Pons (tissue), 1 donor: Measurements from ENCODE around the gene DNPH1.

Experiments used
- DNase-seq: peaks from one replicate; pipeline ENCODE4 v3.0.0-alpha.2; 2016; ENCODE audit warnings: low spot score

DNPH1 gene

GRCh38 chr6:43228951-43229802 lies at the start of gene DNPH1:
Gene DNPH1, minus strand, starts transcription at chr6:43229481. Its CDS starts 25 bp downstream, at chr6:43229456.
- DNase-seq = peak; percentile 56

- no peak for DNase-seq
Measured at GRCh38 chr6:43278524-43279078, 49.3 kb upstream of the DNPH1 start.

GRCh38 chr6:43277643-43278523 lies 48.6 kb upstream of the DNPH1 start:
- DNase-seq = no peak

- no peak for DNase-seq
Measured at GRCh38 chr6:43277306-43277642, 48.0 kb upstream of the DNPH1 start.

DNA sequence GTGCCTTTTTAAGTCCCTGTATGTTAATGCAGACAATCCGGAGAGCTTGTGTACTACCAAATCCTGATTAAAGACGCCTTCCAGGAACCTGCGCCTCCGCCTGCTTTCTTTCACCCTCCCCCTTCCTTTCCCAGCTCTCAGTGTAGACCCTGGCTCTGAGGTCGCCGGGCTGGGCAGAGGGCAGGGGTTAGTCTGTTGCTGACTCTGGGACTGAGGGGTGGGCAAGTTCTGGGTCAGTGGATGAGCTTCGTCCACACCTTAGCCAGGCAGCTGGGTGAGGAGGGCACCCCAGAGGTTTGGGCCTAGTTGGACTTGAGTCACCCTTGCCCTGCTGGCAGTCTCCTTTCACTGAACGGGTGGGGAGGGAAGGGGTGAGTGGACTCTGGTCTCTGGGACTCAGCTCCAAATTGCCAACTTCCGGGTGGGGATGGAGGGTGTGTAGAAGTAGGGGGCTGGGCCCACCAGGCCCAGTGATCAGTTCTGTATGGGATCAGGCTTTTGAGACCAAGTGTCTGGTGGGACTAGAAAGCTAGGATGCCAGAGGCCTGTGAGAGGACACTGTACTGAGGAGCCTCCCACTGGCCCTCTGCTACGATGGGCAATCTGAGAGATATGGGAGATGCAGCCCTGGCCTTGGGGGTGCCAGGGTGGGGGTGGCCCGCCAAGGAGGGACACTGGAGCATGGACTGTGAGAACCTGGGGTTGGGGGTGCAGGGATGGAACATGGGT lies 47.5 kb upstream of the DNPH1 start:
- no peak for DNase-seq

DNA sequence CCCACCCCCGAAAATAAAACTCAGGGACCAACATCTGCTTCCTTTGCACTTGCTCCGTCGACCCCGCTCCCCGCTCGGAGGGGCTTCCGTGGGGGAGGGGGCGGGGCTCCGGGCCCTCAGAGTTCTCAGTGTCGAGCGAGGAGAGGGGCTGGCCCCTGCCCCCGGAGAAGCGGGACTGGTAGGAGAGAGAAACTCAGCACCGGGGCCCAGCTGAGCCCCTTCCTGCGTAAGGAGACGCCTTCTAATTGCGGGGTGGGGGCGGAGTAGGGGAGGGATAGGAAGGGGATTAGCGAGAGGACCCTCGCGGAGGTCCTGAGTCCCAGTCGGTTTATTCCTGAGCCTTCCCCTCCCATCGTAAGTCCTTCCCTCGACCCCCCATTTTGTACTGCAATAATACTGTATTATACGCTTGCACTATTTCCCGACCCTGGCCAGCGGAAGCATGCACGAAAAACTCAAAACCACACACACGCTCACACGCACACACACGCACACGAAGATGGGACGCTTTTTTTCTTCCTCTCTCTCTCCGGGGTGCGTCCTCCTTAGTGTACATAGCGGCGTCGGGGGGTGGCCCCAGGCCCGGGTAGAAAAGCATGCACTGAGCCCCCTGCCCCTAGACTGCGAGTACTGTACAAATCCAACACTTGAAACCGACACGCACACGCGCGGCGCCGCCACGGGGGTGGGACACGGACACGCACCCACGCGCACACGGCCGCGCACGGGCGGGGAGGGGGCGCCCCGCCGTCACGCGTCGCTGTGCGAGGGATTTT lies 46.7 kb upstream of the DNPH1 start:
- no peak for DNase-seq

GRCh38 chr6:43274916-43275597 lies 45.8 kb upstream of the DNPH1 start:
- DNase-seq = no peak

DNA sequence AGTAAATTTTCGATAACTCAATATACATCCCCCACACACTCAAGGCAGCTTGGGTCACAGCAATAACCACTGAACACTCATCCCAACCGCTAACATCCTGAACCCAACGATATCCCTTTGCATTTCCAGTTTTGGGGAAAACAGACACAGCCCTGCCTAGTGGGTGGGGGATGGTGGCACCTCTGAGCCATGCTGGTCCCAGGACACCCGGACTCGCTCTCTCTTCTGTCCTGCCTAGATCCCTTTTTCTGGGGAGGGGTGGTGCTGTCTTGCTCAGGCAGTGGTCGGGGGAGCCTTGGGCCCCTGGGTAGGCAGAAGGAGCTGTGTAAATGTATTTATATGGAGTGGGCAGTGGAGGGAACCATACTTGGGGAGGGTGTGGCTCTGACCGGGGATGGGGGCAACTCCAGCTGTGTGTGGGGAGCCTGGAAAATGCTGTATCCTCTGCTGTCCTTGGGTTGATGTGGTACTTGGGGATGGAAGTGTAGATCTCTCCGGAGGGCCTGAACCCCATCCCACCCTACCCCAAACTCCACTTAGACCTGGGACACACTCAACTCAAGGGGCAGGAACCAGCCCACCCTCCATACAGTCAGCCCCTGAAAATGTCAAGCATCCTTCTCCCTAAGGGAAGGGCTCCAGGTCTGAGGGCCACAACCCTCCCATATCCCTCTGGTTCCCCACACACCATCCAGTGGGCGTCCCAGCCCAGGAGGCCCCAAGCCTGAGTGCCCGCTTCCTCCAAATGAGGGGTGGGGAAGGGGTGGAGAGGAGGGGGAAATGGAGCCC lies 45.0 kb upstream of the DNPH1 start:
- DNase-seq = no peak

DNA sequence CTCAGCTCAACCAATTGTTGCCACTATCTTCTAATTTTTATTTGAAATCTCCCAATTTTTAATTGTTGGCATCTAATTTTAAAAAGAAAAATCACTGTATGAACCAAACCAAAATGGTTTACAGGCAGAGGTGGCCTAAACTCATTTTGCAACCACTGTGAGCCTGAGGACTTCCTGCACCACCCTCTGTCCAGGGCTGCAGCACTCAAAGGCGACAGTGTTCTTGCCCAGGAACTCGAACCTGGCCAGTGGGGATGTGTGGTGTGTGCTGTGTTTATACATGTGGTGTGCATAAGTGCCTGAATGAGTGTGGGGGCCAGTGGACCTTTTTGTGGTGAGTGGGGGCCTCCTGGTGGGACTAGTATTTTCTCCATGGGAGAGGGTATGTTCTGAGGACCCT lies 44.4 kb upstream of the DNPH1 start:
- no peak for DNase-seq

GRCh38 chr6:43271944-43272343 lies 42.7 kb upstream of the DNPH1 start:
- no peak for DNase-seq

DNA sequence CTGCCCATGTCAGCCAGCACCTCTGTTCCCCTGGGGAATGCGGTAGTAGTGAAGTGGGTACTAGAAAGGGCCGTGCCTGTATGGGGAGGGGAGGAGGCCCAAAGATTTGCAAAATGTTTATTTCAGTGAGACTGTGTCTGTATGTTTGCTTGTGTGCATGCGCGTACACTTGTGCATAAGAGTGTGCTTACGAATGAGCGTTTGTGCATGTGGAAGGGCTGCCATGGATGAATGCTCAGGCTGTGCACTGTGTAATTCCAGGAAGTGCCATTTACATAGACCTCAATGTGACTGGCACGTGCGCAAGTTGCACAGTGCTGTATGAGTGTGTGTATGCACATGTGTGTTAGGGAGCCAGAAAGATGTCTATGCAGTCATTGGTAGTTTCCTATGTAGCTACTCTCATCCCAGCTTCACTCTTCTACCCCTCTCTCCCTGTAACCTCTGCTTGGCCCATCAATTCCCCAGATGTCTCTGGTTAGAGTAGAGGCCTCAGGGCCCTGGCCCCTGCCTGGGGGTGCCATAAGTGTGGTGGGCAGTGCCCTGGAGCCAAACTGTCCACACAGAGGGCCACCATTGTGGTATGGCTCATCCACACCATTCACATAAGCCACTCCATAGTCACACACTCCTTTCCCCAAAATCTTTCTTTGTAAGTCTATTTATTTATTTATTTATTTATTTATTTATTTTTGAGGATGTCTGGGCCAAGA lies 42.0 kb upstream of the DNPH1 start:
- DNase-seq = no peak

GRCh38 chr6:43269273-43270007 lies 40.2 kb upstream of the DNPH1 start:
- DNase-seq = no peak

- DNase-seq = no peak
Measured at GRCh38 chr6:43268782-43269272, 39.5 kb upstream of the DNPH1 start.

- DNase-seq = peak; percentile 80
Measured at GRCh38 chr6:43268355-43268700, 39.0 kb upstream of the DNPH1 start.

- DNase-seq = no peak
Measured at GRCh38 chr6:43267619-43268354, 38.5 kb upstream of the DNPH1 start.

- no peak for DNase-seq
Measured at GRCh38 chr6:43265564-43265963, 36.3 kb upstream of the DNPH1 start.

DNA sequence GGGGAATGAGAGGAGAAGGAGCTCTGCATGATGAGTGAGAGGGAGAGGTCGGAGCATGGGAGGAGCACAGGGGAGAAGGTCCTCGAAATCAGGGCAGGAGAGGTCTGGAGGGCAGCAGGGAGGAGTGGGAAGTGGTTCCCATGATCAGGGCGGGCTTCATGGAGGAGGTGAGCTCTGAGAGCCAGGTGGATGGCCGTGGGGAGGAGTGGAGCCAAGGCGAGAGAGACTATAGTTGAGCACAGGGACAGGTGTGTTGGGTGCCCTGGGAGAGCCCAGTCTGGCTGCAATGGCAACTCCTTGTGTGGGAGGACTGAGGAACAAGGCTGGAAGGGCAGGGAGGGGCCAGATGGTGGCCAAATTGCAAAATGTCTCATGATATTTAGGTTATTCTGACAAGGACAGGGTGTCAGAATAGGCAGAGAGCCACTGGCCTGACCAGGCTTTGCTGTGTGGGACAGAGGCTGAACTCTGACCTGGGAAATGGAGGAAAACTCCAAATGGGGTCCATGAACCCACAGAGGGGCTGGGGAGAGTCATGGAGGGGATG lies 35.4 kb upstream of the DNPH1 start:
- no peak for DNase-seq
